ENCODE measurements around the gene PLS3.
"Not testable (repeated sequence)": the region's sequence is repeated elsewhere in the genome, so short reads cannot be mapped to it uniquely, and the experiment has no call there.

Gene PLS3, protein sequence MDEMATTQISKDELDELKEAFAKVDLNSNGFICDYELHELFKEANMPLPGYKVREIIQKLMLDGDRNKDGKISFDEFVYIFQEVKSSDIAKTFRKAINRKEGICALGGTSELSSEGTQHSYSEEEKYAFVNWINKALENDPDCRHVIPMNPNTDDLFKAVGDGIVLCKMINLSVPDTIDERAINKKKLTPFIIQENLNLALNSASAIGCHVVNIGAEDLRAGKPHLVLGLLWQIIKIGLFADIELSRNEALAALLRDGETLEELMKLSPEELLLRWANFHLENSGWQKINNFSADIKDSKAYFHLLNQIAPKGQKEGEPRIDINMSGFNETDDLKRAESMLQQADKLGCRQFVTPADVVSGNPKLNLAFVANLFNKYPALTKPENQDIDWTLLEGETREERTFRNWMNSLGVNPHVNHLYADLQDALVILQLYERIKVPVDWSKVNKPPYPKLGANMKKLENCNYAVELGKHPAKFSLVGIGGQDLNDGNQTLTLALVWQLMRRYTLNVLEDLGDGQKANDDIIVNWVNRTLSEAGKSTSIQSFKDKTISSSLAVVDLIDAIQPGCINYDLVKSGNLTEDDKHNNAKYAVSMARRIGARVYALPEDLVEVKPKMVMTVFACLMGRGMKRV

GRCh38 chrX:115560978-115561604, at the start of gene PLS3:
PLS3 (plus strand) TSS chrX:115561174; CDS start chrX:115610251, 49,077 bp downstream.
- peak; percentile 15 for DNase-seq

DNA sequence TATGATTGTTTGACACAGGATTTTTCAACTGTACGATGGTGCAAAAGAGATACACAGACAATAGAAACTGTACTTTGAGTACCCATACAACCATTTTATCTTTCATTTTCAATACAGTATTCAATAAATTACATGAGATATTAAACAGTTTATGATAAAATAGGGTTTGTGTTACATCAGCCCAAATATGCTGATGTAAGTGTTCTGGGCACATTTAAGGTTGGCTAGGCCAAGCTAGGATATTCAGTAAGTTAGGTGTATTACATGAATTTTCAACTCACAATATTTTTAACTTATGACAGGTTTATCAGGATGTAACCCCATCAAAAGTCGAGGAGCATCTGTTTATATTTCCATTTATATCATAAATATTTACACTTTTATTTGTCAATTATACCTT, 42.9 kb upstream of the PLS3 start:
- no peak for DNase-seq

DNA sequence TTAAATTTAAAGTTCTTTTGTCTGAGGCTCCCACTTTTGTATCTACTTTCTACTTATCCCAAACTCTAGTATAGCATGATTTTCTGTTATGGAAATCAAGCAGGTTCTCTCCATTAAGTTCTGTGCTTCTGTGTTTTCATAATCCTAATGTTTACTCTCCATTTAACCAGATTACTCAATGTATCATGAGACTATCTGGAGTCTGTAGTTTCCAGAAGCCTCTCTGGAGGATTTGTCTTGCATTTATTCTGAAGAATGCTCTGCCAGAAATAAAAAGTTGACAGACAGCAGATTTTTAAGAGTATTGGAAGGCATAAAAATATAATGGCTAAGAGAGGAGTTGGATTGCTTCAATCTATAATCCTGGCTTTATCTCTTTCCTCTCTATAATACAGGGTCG, 39.2 kb upstream of the PLS3 start:
- DNase-seq: no peak

- no peak for DNase-seq
Measured at GRCh38 chrX:115522952-115523351, 38.0 kb upstream of the PLS3 start.

- no peak for DNase-seq
Measured at GRCh38 chrX:115525486-115525885, 35.5 kb upstream of the PLS3 start.

- no peak for DNase-seq
Measured at GRCh38 chrX:115531818-115532403, 29.1 kb upstream of the PLS3 start.

DNA sequence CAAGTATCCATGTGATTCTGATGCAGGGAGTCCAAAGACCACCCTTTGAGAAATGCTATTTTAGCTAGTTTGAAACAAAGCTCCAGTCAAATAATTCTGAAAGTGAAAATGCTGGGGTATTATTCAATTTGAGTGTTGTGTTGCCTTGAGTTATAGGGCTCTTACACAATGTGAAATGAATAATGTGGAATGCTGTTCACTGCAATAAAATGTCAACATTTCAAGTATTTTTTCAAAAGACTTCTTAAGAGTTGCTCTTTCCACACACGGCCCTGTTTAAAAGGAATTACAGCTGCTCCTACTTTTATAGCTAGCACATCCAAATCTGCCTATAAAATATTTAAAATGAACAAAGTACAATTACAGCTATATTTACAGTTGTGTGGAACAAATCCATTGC, 27.5 kb upstream of the PLS3 start:
- DNase-seq: no peak

DNA sequence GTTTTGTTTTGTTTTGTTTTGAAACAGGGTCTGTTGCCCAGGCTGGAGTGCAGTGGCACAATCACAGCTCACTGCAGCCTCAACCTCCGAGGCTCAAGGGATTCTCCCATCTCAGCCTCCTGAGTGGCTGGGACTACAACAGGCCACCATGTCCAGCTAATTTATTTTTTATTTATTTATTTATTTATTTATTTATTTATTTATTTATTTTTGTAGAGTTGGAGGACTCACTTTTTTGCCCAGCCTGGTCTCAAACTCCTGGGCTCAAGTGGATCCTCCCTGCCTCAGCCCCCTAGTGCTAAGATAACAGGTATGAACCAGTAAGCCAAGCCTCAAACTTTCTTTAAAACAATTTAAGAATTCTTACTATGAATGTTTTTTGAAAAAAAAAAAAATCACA, 26.6 kb upstream of the PLS3 start:
- DNase-seq: no peak

DNA sequence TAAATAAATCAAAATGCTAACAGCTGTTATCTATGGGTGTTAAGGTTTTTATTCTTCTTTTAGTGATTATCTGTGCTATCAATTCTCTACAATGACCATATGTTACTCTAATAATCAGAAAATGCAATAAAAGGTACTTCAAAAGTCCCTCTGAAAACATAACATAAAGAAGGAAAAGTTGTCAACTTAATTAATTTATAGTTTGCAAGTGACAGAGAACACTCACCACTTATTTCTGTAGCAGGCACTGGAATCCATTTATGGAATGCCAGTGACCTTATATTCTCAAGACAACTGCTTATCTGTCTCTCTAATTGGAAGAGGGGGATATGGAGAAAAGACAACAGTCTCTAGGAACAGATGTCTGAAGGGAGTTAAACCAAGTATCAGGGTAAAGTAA, 25.6 kb upstream of the PLS3 start:
- no peak for DNase-seq

GRCh38 chrX:115535844-115536243, 25.1 kb upstream of the PLS3 start:
- no peak for DNase-seq

DNA sequence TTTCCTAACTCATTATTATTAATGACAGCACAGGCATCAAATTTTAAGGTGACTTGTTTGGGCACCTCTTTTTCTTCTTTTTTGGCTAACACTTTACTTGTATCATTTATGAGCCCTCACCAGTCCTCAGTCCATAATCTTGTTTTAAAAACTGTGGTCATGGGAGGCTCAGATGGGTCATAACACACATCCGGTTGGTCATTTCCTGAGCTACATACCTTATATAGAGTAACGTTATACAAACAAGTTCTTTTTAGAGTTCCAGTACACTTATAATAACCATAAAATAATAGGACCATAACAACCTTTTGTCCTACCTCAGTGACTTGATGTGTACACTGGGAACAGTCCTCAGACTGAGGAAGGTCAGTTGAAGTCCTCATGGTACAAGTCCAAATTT, 21.1 kb upstream of the PLS3 start:
- no peak for DNase-seq

DNA sequence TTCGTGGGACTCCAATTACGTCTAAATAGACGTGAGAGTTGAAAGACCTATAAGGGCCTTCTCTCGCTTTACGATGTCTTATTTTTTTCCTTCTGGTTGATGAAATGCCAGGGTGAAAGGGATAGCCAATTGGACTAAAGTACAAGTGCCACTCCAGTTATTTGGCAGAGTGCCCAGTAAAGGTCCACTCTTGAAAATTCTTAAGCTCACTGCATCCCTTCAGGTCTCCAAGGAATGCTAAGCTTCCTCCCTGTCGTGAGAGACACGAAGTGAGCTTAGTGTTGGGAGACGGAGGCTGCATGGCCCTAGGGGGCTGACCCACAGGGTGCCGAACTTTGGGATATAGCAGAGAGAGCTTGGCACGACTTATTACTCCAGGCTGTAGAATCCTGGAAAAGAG, 19.9 kb upstream of the PLS3 start:
- not testable (repeated sequence) for DNase-seq

- no peak for DNase-seq
Measured at GRCh38 chrX:115547448-115547847, 13.5 kb upstream of the PLS3 start.

DNA sequence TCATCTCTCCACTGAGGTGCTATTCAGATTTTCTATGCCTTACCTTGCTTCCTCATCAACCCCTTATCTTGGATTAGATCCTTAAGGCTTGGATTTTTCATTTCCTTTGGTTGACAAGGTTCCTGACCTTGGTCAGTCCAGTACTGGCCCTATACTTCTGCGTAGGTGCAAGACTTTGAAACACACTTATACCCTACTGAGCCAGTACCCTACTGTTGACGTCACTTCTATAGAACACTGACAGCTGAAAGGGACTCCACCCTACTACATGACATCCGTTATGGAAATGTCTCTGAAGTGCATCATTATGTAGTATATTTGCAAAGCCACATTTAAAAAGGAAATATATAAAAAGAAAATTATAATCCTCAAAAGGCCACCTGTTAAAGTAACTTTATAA, 12.0 kb upstream of the PLS3 start:
- no peak for DNase-seq

GRCh38 chrX:115553171-115553570, 7.8 kb upstream of the PLS3 start:
- DNase-seq: no peak

DNA sequence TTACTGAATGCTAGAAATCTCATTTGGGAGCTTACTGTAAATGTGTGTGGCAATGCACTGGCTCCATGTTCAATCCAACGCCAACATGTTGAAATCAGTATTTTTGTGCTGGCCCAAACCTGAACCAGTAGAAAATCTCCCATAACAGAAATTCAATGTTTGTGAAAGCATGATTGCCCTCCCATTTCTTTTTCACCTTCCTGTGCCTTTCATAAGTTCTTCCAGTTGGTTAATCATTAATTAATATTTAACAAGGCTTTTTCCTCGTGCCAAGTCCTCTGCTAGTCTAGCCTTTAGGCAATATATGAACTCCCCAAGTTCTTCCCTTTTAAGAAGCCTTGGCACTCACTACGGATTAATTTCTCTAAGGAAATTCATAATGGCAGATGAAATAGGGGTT, 1.3 kb upstream of the PLS3 start:
- DNase-seq: no peak

DNA sequence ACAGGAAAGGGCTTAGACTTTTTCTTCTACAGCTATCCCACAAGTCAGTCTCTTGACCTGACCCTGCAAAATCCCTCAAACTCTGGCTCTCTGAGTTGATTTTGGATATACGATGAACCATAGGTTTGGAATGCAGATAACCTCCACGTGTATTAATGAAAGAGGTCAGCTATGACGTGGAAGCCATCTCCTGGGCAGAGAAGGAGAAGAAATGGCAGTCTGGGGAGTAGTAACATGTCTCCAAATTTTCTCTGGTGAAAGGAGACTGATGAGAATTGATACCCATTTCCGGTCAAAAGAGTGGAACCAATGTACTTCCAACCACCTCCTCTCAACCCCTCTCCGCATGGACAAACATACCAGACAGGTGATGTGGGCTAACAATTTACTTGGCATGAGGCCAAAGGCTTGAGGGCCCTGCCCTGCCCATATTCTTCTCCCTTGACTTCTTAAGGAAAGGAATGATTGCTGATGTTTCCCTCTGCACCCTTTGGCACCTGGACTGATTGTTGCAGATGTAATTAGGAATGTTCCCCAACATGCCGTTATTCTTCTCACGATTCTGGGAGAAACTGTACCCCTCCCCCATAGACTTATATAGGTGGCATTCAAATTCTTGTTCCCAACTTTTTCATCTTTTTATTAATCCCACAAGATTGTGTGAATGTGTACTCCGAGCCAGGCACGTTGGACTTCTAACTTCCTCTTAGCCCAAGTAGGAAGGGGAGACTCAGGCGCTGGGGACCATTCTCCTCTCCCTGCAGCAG, 580 bp upstream of the PLS3 start:
- no peak for DNase-seq

- no peak for DNase-seq
Measured at GRCh38 chrX:115561605-115562479, 868 bp downstream of the PLS3 start.

GRCh38 chrX:115562480-115562847, 1.5 kb downstream of the PLS3 start:
- no peak for DNase-seq

DNA sequence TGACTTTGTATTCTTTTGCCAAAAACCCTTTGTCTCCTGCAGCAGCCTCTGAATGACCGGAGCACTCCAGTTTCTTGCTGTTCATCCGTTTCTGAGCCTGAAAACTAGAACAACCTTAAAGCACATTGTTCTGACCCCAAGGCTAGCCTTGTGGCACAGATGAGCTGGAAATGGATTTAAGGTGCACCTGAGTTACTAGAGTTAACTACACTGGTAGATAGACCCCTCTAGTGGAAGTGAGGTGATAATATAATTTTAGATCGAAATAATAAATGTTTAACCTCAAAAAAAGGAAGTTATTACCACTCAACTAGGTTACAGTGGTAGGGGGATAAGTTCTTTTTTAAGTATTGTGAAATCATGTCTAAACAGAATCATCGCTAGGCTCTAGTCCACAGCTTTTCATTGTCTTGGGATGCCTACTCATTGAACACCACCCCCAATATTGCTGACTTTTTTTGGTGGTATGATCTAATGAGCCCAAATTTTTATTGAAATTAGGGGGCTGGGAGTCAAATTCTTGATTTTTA, 2.7 kb downstream of the PLS3 start:
- peak; percentile 5 for DNase-seq

DNA sequence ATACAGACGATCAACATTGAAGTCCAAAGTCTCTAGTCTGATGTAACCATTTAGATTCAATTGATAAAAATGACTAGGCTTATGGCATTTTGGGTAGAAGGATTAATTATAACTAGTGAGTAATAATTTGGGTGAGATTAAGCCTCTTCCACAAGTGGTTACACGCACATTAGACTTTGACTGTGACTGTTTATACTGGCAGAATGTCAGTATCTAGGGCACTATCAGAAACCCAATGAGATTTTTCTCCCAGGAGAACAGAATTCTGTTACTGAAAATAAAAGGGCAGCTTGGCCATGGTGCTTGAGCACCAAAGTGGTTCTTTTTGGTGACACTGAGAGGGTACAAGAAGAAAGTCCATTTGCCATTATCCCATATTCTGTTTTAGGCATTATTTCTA, 3.3 kb downstream of the PLS3 start:
- DNase-seq: no peak

- DNase-seq: no peak
Measured at GRCh38 chrX:115565888-115566287, 4.9 kb downstream of the PLS3 start.
